Vagina (tissue), 2 donors: ENCODE measurements around the gene MDN1.
"Not testable (repeated sequence)": the region's sequence is repeated elsewhere in the genome, so short reads cannot be mapped to it uniquely, and the experiment has no call there.

Experiments
- POLR2A ChIP-seq, 2 donors: fragments of 450-650 bp; IDR thresholded peaks; one replicate each; pipeline ENCODE4 v1.6.1; 2017; ENCODE audit warnings: antibody characterized with exemption in 2 of 2, mild to moderate bottlenecking in 2 of 2, moderate library complexity in 2 of 2
- POLR2AphosphoS5 ChIP-seq, 2 donors: sonication (generic); formaldehyde crosslinking; IDR thresholded peaks; one replicate each; pipeline ENCODE4 v1.9.0; 2017; ENCODE audit warnings: antibody characterized with exemption in 2 of 2, mild to moderate bottlenecking in 2 of 2, low read depth in 1 of 2; ENCODE audit not compliant: insufficient read depth in 1 of 2
- TF ChIP-seq, protein P1 (sequence below), 3 experiments: fragments of 450-650 bp in 2 of 3; fragments of 200-600 bp in 1 of 3; sonication (generic) in 1 of 3; IDR thresholded peaks; one replicate each; pipeline ENCODE4 v1.5.1; 2017 to 2019; ENCODE audit warnings: antibody characterized with exemption in 3 of 3, mild to moderate bottlenecking in 2 of 3, moderate library complexity in 2 of 3

DNA sequence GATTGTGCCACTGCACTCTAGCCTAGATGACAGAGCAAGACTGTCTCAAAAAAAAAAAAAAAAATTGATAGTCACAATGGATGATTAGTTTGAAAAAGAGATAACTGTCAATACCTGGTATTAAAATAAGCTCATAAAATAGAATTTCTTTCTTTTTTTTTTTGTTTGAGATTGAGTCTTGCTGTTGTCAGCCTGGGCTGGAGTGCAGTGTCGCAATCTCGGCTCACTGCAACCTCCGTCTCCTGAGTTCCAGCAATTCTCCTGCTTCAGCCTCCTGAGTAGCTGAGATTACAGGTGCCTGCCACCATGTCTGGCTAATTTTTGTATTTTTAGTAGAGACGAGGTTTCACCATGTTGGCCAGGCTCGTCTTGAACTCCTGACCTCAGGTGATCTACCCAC, 27.9 kb upstream of the MDN1 start:
- TF ChIP-seq, protein P1, sequence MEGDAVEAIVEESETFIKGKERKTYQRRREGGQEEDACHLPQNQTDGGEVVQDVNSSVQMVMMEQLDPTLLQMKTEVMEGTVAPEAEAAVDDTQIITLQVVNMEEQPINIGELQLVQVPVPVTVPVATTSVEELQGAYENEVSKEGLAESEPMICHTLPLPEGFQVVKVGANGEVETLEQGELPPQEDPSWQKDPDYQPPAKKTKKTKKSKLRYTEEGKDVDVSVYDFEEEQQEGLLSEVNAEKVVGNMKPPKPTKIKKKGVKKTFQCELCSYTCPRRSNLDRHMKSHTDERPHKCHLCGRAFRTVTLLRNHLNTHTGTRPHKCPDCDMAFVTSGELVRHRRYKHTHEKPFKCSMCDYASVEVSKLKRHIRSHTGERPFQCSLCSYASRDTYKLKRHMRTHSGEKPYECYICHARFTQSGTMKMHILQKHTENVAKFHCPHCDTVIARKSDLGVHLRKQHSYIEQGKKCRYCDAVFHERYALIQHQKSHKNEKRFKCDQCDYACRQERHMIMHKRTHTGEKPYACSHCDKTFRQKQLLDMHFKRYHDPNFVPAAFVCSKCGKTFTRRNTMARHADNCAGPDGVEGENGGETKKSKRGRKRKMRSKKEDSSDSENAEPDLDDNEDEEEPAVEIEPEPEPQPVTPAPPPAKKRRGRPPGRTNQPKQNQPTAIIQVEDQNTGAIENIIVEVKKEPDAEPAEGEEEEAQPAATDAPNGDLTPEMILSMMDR (IDR thresholded peaks at IDR 0.05), result not testable (repeated sequence)
- not testable (repeated sequence) for TF ChIP-seq POLR2A (IDR thresholded peaks at IDR 0.05); POLR2AphosphoS5 (IDR thresholded peaks at IDR 0.05; ENCODE audit: insufficient read depth in 1 of 2, low read depth in 1 of 2)
